Keratinocyte (primary cell): ENCODE data around the gene PDE4C. TPM values are rescaled to one million over a fixed set of nuclear protein-coding genes. Genes with fewer than 3 reads are reported as not detected.

Experiments
- DNase-seq: peaks from one replicate; pipeline ENCODE4 v3.0.0-alpha.2; 2011; ENCODE audit warnings: low read depth, missing footprints, low spot score
- FAIRE-seq: peaks from 2 replicates; lab custom pipeline; 2011; peaks lifted over from hg19 to GRCh38; lab: Jason Lieb, UNC
- H2AFZ ChIP-seq: 2 replicates; pipeline ENCODE4 v1.6.0; 2012; ENCODE audit warnings: low read length, control low read depth, inconsistent platforms; ENCODE audit not compliant: control insufficient read depth
- H3K27ac ChIP-seq: 2 replicates; pipeline ENCODE4 v1.5.1; 2011; ENCODE audit warnings: low read length; ENCODE audit not compliant: control insufficient read depth, insufficient read depth
- H3K27me3 ChIP-seq: 3 replicates; pipeline ENCODE4 v1.6.0; 2011; ENCODE audit warnings: low read length; ENCODE audit not compliant: control insufficient read depth, insufficient read depth; ENCODE audit errors: extremely low read depth
- H3K36me3 ChIP-seq, 2 experiments: 2 replicates in 1 of 2; 3 replicates in 1 of 2; pipeline ENCODE4 v1.5.1; 2011; ENCODE audit warnings: low read length in 2 of 2, mild to moderate bottlenecking in 1 of 2; ENCODE audit not compliant: control insufficient read depth in 2 of 2, insufficient read depth in 2 of 2; ENCODE audit errors: extremely low read depth in 1 of 2
- H3K4me1 ChIP-seq: 3 replicates; pipeline ENCODE4 v1.5.1; 2011; ENCODE audit warnings: low read length; ENCODE audit not compliant: control insufficient read depth, insufficient read depth; ENCODE audit errors: extremely low read depth
- H3K4me2 ChIP-seq: 3 replicates; pipeline ENCODE4 v1.6.0; 2011; ENCODE audit warnings: low read depth, low read length; ENCODE audit not compliant: control insufficient read depth, insufficient read depth; ENCODE audit errors: extremely low read depth
- H3K4me3 ChIP-seq, 3 experiments: fragments of 200-600 bp in 1 of 3; sonication (generic) in 1 of 3; 2 replicates in 2 of 3; 3 replicates in 1 of 3; pipeline ENCODE4 v1.5.1; 2011 to 2016; ENCODE audit warnings: low read length in 3 of 3, mild to moderate bottlenecking in 3 of 3, control low read depth in 2 of 3, inconsistent platforms in 1 of 3, low read depth in 1 of 3, mixed read lengths in 1 of 3, mixed run types in 1 of 3, moderate library complexity in 1 of 3; ENCODE audit not compliant: control insufficient read depth in 2 of 3, insufficient read depth in 2 of 3; ENCODE audit errors: extremely low read depth in 1 of 3
- H3K79me2 ChIP-seq: 2 replicates; pipeline ENCODE4 v1.6.0; 2012; ENCODE audit warnings: low read length; ENCODE audit not compliant: control insufficient read depth, insufficient read depth
- H3K9ac ChIP-seq: 3 replicates; pipeline ENCODE4 v1.6.0; 2011; ENCODE audit warnings: low read length; ENCODE audit not compliant: control insufficient read depth, insufficient read depth; ENCODE audit errors: extremely low read depth
- H3K9me1 ChIP-seq: 3 replicates; pipeline ENCODE4 v1.6.0; 2011; ENCODE audit warnings: low read length; ENCODE audit not compliant: control insufficient read depth, insufficient read depth; ENCODE audit errors: extremely low read depth
- H3K9me3 ChIP-seq: 2 replicates; pipeline ENCODE4 v1.5.1; 2012; ENCODE audit warnings: low read depth, low read length; ENCODE audit not compliant: control insufficient read depth
- H4K20me1 ChIP-seq: 3 replicates; pipeline ENCODE4 v1.6.0; 2011; ENCODE audit warnings: low read length; ENCODE audit not compliant: control insufficient read depth, insufficient read depth; ENCODE audit errors: extremely low read depth
- CTCF ChIP-seq, 3 experiments: IDR thresholded peaks in 1 of 3; conservative IDR thresholded peaks in 1 of 3; optimal IDR thresholded peaks in 1 of 3; 2 replicates in 2 of 3; 3 replicates in 1 of 3; pipeline versions ENCODE3 to v1.5.1; 2011; ENCODE audit warnings: low read length in 3 of 3, mild to moderate bottlenecking in 3 of 3, moderate library complexity in 2 of 3, control low read depth in 1 of 3, inconsistent platforms in 1 of 3; ENCODE audit not compliant: insufficient read depth in 2 of 3; ENCODE audit errors: extremely low read depth in 1 of 3
- EZH2 ChIP-seq: IDR thresholded peaks from one replicate; pipeline ENCODE4 v1.6.1; 2012; ENCODE audit warnings: inconsistent platforms, mild to moderate bottlenecking, low read length, moderate library complexity
- dilution Hi-C: fragments of 300-500 bp; cut with MboI; formaldehyde crosslinking; loops from one replicate; pipeline ENCODE4 v1.7.0; 2020; ENCODE audit warnings: low sequenced_read_pairs; ENCODE audit not compliant: extremely low pct_ligation_motif_present
- polyA plus RNA-seq, 5 experiments: library from polyadenylated mRNA; depleted of rRNA in 3 of 5; stranded (reverse) in 3 of 5; stranded (forward) in 1 of 5; unstranded in 1 of 5; fragments of >200 nt; gene quantifications; 1 replicate in 1 of 5; 2 replicates in 3 of 5; 3 replicates in 1 of 5; pipeline versions ENCODE4 v1.2.1 to v1.2.3, GENCODE V29; 2011 to 2012; ENCODE audit warnings: missing spikeins in 2 of 5, low read depth in 1 of 5, low replicate concordance in 1 of 5

The PDE4C gene
- polyA plus RNA-seq, 1 donor (not counting 4 experiments of a cell fraction or from before 2014, with no cell fraction given): not detected

GRCh38 chr19:18265582-18265981 is 39.3 kb upstream of the PDE4C start:
- H2AFZ ChIP-seq: no peak overlapping the region
- no peak overlapping the region for H3K4me2 ChIP-seq
- dilution Hi-C loops: no loop called here
- no peaks in the 10 kb centered on the region for H3K79me2 ChIP-seq
- DNase-seq (no peak), FAIRE-seq (no peak)
- no peak overlapping the region for H3K9ac ChIP-seq
- H4K20me1 ChIP-seq: no peaks in the 10 kb centered on the region
- H3K9me1 ChIP-seq: no peaks in the 10 kb centered on the region
- no peaks in the 10 kb centered on the region for H3K9me3 ChIP-seq
- TF ChIP-seq CTCF (optimal IDR thresholded peaks at IDR 0.05 in 1 of 3, IDR thresholded peaks at IDR 0.05 in 1 of 3, conservative IDR thresholded peaks at IDR 0.05 in 1 of 3; ENCODE audit: extremely low read depth in 1 of 3, insufficient read depth in 2 of 3, low read length in 3 of 3): no peak
- TF ChIP-seq EZH2: no peak
- no peaks in the 10 kb centered on the region for H3K36me3 ChIP-seq
- H3K27me3 ChIP-seq: no peaks in the 10 kb centered on the region
- no peak overlapping the region for H3K4me3 ChIP-seq
- H3K4me1 ChIP-seq: no peaks in the 10 kb centered on the region
- no peak overlapping the region for H3K27ac ChIP-seq

GRCh38 chr19:18264971-18265540 is 38.8 kb upstream of the PDE4C start:
- DNase-seq: no peak
- Histone ChIP-seq H3K36me3 (no peaks in the 10 kb centered on the region), H3K4me3 (no peak overlapping the region), H2AFZ (no peak overlapping the region), H3K9me1 (no peaks in the 10 kb centered on the region), H3K4me2 (no peak overlapping the region), H4K20me1 (no peaks in the 10 kb centered on the region), H3K9ac (no peak overlapping the region), H3K27me3 (no peaks in the 10 kb centered on the region), H3K4me1 (no peaks in the 10 kb centered on the region), H3K9me3 (no peaks in the 10 kb centered on the region), H3K79me2 (no peaks in the 10 kb centered on the region), H3K27ac (no peak overlapping the region)
- TF ChIP-seq EZH2 (no peak), CTCF (optimal IDR thresholded peaks at IDR 0.05 in 1 of 3, IDR thresholded peaks at IDR 0.05 in 1 of 3, conservative IDR thresholded peaks at IDR 0.05 in 1 of 3; ENCODE audit: extremely low read depth in 1 of 3, insufficient read depth in 2 of 3, low read length in 3 of 3) (no peak)
- no peak for FAIRE-seq
- dilution Hi-C loops: no loop called here
